ENCODE measurements around the gene PNPLA6.

- TF ChIP-seq CTCF (IDR thresholded peaks at IDR 0.05) (no peak), POLR2A (IDR thresholded peaks at IDR 0.05) (no peak)
Observed at GRCh38 chr19:7564866-7565265, 29.3 kb downstream of the PNPLA6 start.
